ENCODE data around the gene CYB561D2.

CYB561D2 gene

GRCh38 chr3:50323614-50324199, 27.0 kb upstream of the CYB561D2 start:
- DNase-seq, result no peak

GRCh38 chr3:50324351-50325112, 26.1 kb upstream of the CYB561D2 start:
- DNase-seq, result peak; percentile 53

GRCh38 chr3:50325113-50325480, 25.6 kb upstream of the CYB561D2 start:
- DNase-seq, result no peak

GRCh38 chr3:50325497-50326181, 25.0 kb upstream of the CYB561D2 start:
- no peak for DNase-seq

- DNase-seq, result no peak
Measured at GRCh38 chr3:50326182-50326541, 24.5 kb upstream of the CYB561D2 start.

- no peak for DNase-seq
Measured at GRCh38 chr3:50327129-50327528, 23.5 kb upstream of the CYB561D2 start.

- peak; percentile 90 for DNase-seq
Measured at GRCh38 chr3:50327943-50328691, 22.5 kb upstream of the CYB561D2 start, which contains the start of gene TUSC2. TSS of gene TUSC2 (minus strand) at chr3:50328223. CDS start at chr3:50328099, 124 bp downstream.

GRCh38 chr3:50330330-50330729, 20.3 kb upstream of the CYB561D2 start:
- no peak for DNase-seq

GRCh38 chr3:50331364-50331907, 19.2 kb upstream of the CYB561D2 start:
- no peak for DNase-seq

- no peak for DNase-seq
Measured at GRCh38 chr3:50333744-50334328, 16.8 kb upstream of the CYB561D2 start.

- no peak for DNase-seq
Measured at GRCh38 chr3:50334339-50335075, 16.2 kb upstream of the CYB561D2 start.

GRCh38 chr3:50336452-50337174, 14.0 kb upstream of the CYB561D2 start:
- no peak for DNase-seq

- DNase-seq, result peak; percentile 90
Measured at GRCh38 chr3:50337175-50337861, 13.3 kb upstream of the CYB561D2 start.

GRCh38 chr3:50338965-50339364, 11.7 kb upstream of the CYB561D2 start:
- DNase-seq, result no peak

GRCh38 chr3:50339485-50340146, 11.0 kb upstream of the CYB561D2 start:
- no peak for DNase-seq

- DNase-seq, result no peak
Measured at GRCh38 chr3:50340147-50340447, 10.6 kb upstream of the CYB561D2 start.

- no peak for DNase-seq
Measured at GRCh38 chr3:50340448-50341329, 10.0 kb upstream of the CYB561D2 start, which contains the start of gene RASSF1. TSS of gene RASSF1 (minus strand) at chr3:50340836. CDS start at chr3:50340805, 31 bp downstream.

- DNase-seq, result no peak
Measured at GRCh38 chr3:50341537-50341936, 9.1 kb upstream of the CYB561D2 start.

Data from COR-L47 (cell line).